ENCODE measurements around the gene CDSN.

- no peak for TF ChIP-seq REST (IDR thresholded peaks at IDR 0.05; ENCODE audit: insufficient read depth in 1 of 2, low read depth in 2 of 2, low read length in 2 of 2)
- no peak; the same call in 1 of the 2 replicates for TF ChIP-seq POLR2AphosphoS5 (IDR thresholded peaks at IDR 0.05; ENCODE audit: low read depth, low read length)
These were observed 6.2 kb downstream of the CDSN start for GRCh38 chr6:31113861-31114540.

All from PFSK-1 (cell line).